ENCODE results near the gene RXRG.
"Not testable (repeated sequence)": the region's sequence is repeated elsewhere in the genome, so short reads cannot be mapped to it uniquely, and the experiment has no call there.

RXRG gene

GRCh38 chr1:165444897-165445370 lies at the start of gene RXRG:
RXRG (minus strand) TSS chr1:165445126; CDS start chr1:165444893, 233 bp downstream.
- no peak for DNase-seq

- DNase-seq, result no peak
Measured at GRCh38 chr1:165492845-165493373, 48.0 kb upstream of the RXRG start.

- DNase-seq, result no peak
Measured at GRCh38 chr1:165490175-165490574, 45.2 kb upstream of the RXRG start.

GRCh38 chr1:165487921-165488320 lies 43.0 kb upstream of the RXRG start:
- no peak for DNase-seq

- no peak for DNase-seq
Measured at GRCh38 chr1:165486663-165487062, 41.7 kb upstream of the RXRG start.

GRCh38 chr1:165485716-165486115 lies 40.8 kb upstream of the RXRG start:
- DNase-seq, result no peak

GRCh38 chr1:165484532-165484931 lies 39.6 kb upstream of the RXRG start:
- no peak for DNase-seq

GRCh38 chr1:165483412-165483811 lies 38.5 kb upstream of the RXRG start:
- DNase-seq, result no peak

- no peak for DNase-seq
Measured at GRCh38 chr1:165481820-165482532, 37.0 kb upstream of the RXRG start.

GRCh38 chr1:165476776-165477175 lies 31.9 kb upstream of the RXRG start:
- DNase-seq, result peak; percentile 81

- no peak for DNase-seq
Measured at GRCh38 chr1:165474196-165474595, 29.3 kb upstream of the RXRG start.

- DNase-seq, result no peak
Measured at GRCh38 chr1:165473081-165473480, 28.2 kb upstream of the RXRG start.

- DNase-seq, result no peak
Measured at GRCh38 chr1:165468726-165469249, 23.9 kb upstream of the RXRG start.

GRCh38 chr1:165468253-165468652 lies 23.3 kb upstream of the RXRG start:
- DNase-seq, result no peak

- no peak for DNase-seq
Measured at GRCh38 chr1:165467706-165468105, 22.8 kb upstream of the RXRG start.

- DNase-seq, result no peak
Measured at GRCh38 chr1:165463978-165464377, 19.1 kb upstream of the RXRG start.

- DNase-seq, result not testable (repeated sequence)
Measured at GRCh38 chr1:165459683-165460082, 14.8 kb upstream of the RXRG start.

- no peak for DNase-seq
Measured at GRCh38 chr1:165456861-165457260, 11.9 kb upstream of the RXRG start.

- DNase-seq, result no peak
Measured at GRCh38 chr1:165456114-165456513, 11.2 kb upstream of the RXRG start.

GRCh38 chr1:165455111-165455510 lies 10.2 kb upstream of the RXRG start:
- DNase-seq, result no peak

- no peak for DNase-seq
Measured at GRCh38 chr1:165454091-165454610, 9.2 kb upstream of the RXRG start.

GRCh38 chr1:165452336-165453130 lies 7.6 kb upstream of the RXRG start:
- DNase-seq, result peak; percentile 11

- DNase-seq, result peak; percentile 24
Measured at GRCh38 chr1:165451691-165452090, 6.8 kb upstream of the RXRG start.

Measured in DMS 273 treated with DMSO at 0.1 percent for 48 hours (cell line).